AG04450 (cell line): ENCODE data around the gene SIRPG. TPM values are rescaled to one million over a fixed set of nuclear protein-coding genes. Genes with fewer than 3 reads are reported as not detected.

Experiments used
- CTCF ChIA-PET: fragments of 300-600, 350-600 bp; formaldehyde crosslinking; extraction: SDS; loops from one replicate; lab custom pipeline; 2022; ENCODE audit warnings: antibody characterized with exemption, inconsistent platforms; lab: Charles Lee
- POLR2A ChIA-PET: fragments of 350-600 bp; formaldehyde crosslinking; extraction: SDS; loops from one replicate; lab custom pipeline; 2021; ENCODE audit warnings: antibody characterized with exemption, inconsistent platforms; lab: Yijun Ruan, JAX
- DNase-seq: peaks from one replicate; pipeline ENCODE4 v3.0.0-alpha.2; 2011; ENCODE audit warnings: low read depth, low spot score
- H3K27ac ChIP-seq: one replicate; pipeline ENCODE4 v1.5.1; 2012; ENCODE audit warnings: low read depth, low read length, control low read depth
- H3K27me3 ChIP-seq: one replicate; pipeline ENCODE4 v1.6.0; 2012; ENCODE audit warnings: low read length; ENCODE audit not compliant: control insufficient read depth, insufficient read depth
- H3K4me3 ChIP-seq: 2 replicates; pipeline ENCODE4 v1.5.1; 2011; ENCODE audit warnings: mild to moderate bottlenecking, low read depth, low read length, control low read depth
- H3K9me3 ChIP-seq: 2 replicates; pipeline ENCODE4 v1.5.1; 2012; ENCODE audit warnings: low read length; ENCODE audit not compliant: control insufficient read depth, insufficient read depth
- CTCF ChIP-seq: IDR thresholded peaks from 2 replicates; pipeline ENCODE4 v1.5.1; 2011; ENCODE audit warnings: low read depth, low read length, control low read depth, inconsistent platforms
- polyA plus RNA-seq: library from polyadenylated mRNA; depleted of rRNA; stranded (reverse); fragments of >200 nt; gene quantifications from 2 replicates; pipeline ENCODE4 v1.2.3, GENCODE V29; 2011

Gene SIRPG
- polyA plus RNA-seq, 1 experiment: not detected

DNA sequence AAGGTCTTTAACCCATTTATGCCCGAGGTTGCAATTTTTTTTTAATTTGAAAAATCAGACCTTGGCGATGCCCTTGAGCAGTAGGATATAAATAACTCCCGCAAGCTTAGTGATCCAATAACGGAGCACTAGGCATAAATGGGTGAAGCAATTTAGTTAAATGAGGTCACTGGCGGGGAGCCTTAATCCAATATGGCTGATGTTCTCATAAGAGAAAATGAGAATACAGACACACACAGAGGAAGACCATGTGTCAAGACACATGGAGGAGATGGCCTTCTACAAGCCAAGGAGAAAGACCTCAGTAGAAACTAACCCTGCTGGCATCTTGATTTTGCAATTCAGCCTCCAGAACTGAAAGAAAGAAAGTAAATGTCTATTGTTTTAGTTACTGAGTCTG, 735 bp downstream of the SIRPG start:
- no peaks in the 10 kb centered on the region for H3K9me3 ChIP-seq
- H3K27ac ChIP-seq: no peak overlapping the region
- no peak overlapping the region for H3K4me3 ChIP-seq
- no peak for TF ChIP-seq CTCF
- no peak for DNase-seq
- ChIA-PET POLR2A (no interaction called here), CTCF (no interaction called here)
- H3K27me3 ChIP-seq: peaks cover 5% of the 10 kb centered on the region

DNA sequence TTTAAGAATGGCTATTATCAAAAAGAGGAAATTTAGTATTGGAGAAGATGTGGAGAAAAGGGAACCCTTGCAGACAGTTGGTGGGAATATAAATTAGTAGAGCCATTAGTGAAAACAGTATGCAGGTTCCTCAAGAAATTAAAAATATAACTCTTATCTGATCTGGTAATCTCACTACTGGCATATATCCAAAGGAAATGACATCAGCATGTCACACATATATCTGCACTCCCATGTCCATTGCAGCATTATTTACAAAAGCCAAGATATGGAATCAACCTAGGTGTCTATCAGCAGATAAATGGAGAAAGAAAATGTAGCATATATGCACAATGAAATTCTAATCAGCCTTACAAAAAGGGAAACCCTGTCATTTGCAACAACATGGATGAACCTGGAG, 2.6 kb downstream of the SIRPG start:
- no peaks in the 10 kb centered on the region for H3K9me3 ChIP-seq
- DNase-seq: no peak
- H3K4me3 ChIP-seq: no peak overlapping the region
- ChIA-PET POLR2A (no interaction called here), CTCF (no interaction called here)
- no peak for TF ChIP-seq CTCF
- H3K27ac ChIP-seq: no peak overlapping the region
- H3K27me3 ChIP-seq: peaks cover 3% of the 10 kb centered on the region

DNA sequence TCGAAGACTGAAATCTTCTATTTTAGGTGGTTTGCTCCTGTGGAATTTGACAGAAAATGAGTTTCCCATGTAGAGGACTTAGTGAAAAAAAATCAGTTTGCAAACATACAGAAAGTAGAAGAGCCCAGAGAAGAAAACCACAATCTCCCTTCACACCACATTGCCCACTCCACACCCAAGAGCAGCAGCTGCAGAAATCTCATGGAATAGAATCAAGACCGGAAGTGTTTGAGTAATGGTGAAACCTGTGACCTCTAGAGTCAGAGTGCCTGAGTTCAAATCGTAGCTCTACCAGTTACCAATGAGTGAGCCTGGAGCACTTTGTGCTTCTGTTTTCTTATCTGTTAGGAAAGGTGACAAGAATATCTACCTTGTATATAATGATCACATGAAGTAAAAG, 4.6 kb downstream of the SIRPG start:
- no peaks in the 10 kb centered on the region for H3K9me3 ChIP-seq
- no peak for TF ChIP-seq CTCF
- no peak for DNase-seq
- ChIA-PET CTCF (no interaction called here), POLR2A (no interaction called here)
- H3K27me3 ChIP-seq: no peaks in the 10 kb centered on the region
- H3K27ac ChIP-seq: no peak overlapping the region
- no peak overlapping the region for H3K4me3 ChIP-seq

DNA sequence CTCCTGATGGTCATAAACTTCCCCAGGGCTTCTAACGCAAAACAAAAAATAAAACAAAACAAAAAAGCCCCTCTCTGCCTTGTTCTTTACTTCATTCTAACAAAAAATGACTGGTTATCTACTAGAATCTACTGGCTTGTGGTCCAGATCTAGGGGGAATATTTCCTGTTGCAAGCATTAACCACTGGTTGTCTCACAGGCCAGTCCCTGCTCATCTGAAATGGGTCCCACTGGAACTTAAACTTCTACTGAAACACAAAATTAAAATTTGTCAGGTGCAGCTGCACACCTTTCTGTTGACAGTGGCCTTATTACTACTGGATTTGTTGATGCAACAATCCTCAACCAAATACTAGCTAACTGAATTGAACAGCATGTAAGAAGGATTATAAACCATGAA, 5.5 kb downstream of the SIRPG start:
- Histone ChIP-seq H3K4me3 (no peak overlapping the region), H3K9me3 (no peaks in the 10 kb centered on the region), H3K27me3 (no peaks in the 10 kb centered on the region), H3K27ac (no peak overlapping the region)
- DNase-seq: no peak
- ChIA-PET POLR2A (no interaction called here), CTCF (no interaction called here)
- TF ChIP-seq CTCF: no peak

GRCh38 chr20:1651268-1652058, 6.1 kb downstream of the SIRPG start:
- Histone ChIP-seq H3K9me3 (no peaks in the 10 kb centered on the region), H3K27me3 (no peaks in the 10 kb centered on the region), H3K4me3 (no peak overlapping the region), H3K27ac (no peak overlapping the region)
- CTCF ChIA-PET: no interaction called here
- TF ChIP-seq CTCF: no peak
- POLR2A ChIA-PET: no interaction called here
- no peak for DNase-seq
